Erythroblast (primary cell): ENCODE results near the gene MOB2.

Source experiments
- GATA1 ChIP-seq: IDR thresholded peaks from 2 replicates; pipeline ENCODE4 v1.6.1; 2011; ENCODE audit warnings: low read depth, mild to moderate bottlenecking, control low read depth, low read length, moderate library complexity
- POLR2A ChIP-seq: IDR thresholded peaks from 2 replicates; pipeline ENCODE4 v1.6.1; 2011; ENCODE audit warnings: mild to moderate bottlenecking, low read length

DNA sequence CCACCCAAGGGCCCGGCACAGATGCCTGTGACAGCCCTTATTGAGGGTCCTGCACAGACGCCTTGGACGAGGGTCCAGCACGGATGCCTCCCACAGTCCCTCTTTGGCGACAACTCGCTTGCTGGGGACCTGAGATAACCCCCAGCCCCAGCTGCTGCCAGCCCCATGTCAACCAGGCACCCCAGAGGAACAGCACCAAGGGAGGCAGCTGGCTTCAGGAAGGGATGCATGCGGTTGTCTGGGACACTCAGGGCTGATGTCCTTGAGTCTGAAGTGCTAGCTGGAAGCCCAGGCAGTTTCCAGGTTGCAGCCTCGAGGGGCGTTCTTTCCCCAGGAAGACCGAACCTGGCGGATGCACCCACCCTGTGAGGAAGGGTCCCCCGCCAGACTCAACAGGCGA is 33.8 kb downstream of the MOB2 start:
- TF ChIP-seq POLR2A (no peak), GATA1 (no peak)
